ENCODE results near the gene ZNF343.
A peak's percentile ranks its signal among the peaks of the same experiment; 100 is the strongest.

The ZNF343 gene

GRCh38 chr20:2470423-2471193, 38.1 kb downstream of the ZNF343 start, which contains the start of gene SNRPB:
Gene SNRPB (minus strand): TSS chr20:2470789. CDS start chr20:2470690, 99 bp downstream.
- DNase-seq (ENCODE audit: low spot score) = peak; percentile 95

GRCh38 chr20:2469991-2470422, 38.7 kb downstream of the ZNF343 start:
- peak; percentile 56 for DNase-seq (ENCODE audit: low spot score)

- peak; percentile 17 for DNase-seq (ENCODE audit: low spot score)
Observed at GRCh38 chr20:2468581-2469407, 39.9 kb downstream of the ZNF343 start.

GRCh38 chr20:2467412-2467811, 41.3 kb downstream of the ZNF343 start:
- no peak for DNase-seq (ENCODE audit: low spot score)

- no peak for DNase-seq (ENCODE audit: low spot score)
Observed at GRCh38 chr20:2465100-2465499, 43.6 kb downstream of the ZNF343 start.

- DNase-seq (ENCODE audit: low spot score) = no peak
Observed at GRCh38 chr20:2463616-2464365, 44.9 kb downstream of the ZNF343 start.

- DNase-seq (ENCODE audit: low spot score) = no peak
Observed at GRCh38 chr20:2462484-2462883, 46.2 kb downstream of the ZNF343 start.

GRCh38 chr20:2460752-2461424, 47.8 kb downstream of the ZNF343 start:
- DNase-seq (ENCODE audit: low spot score) = no peak

GRCh38 chr20:2459981-2460751, 48.5 kb downstream of the ZNF343 start:
- DNase-seq (ENCODE audit: low spot score) = no peak

GRCh38 chr20:2458919-2459499, 49.7 kb downstream of the ZNF343 start:
- no peak for DNase-seq (ENCODE audit: low spot score)

- DNase-seq (ENCODE audit: low spot score) = no peak
Observed at GRCh38 chr20:2455771-2456497, 52.8 kb downstream of the ZNF343 start.

- DNase-seq (ENCODE audit: low spot score) = no peak
Observed at GRCh38 chr20:2453792-2454191, 54.9 kb downstream of the ZNF343 start.

- peak; percentile 72 for DNase-seq (ENCODE audit: low spot score)
Observed at GRCh38 chr20:2451939-2452732, 56.6 kb downstream of the ZNF343 start.

- no peak for DNase-seq (ENCODE audit: low spot score)
Observed at GRCh38 chr20:2451422-2451821, 57.3 kb downstream of the ZNF343 start.

- DNase-seq (ENCODE audit: low spot score) = no peak
Observed at GRCh38 chr20:2449386-2449785, 59.3 kb downstream of the ZNF343 start.

- no peak for DNase-seq (ENCODE audit: low spot score)
Observed at GRCh38 chr20:2446845-2447244, 61.9 kb downstream of the ZNF343 start.
